WTC11 (cell line): ENCODE measurements around the gene ZFAND3. TPM values are rescaled to one million over a fixed set of nuclear protein-coding genes. Genes with fewer than 3 reads are reported as not detected.

Experiments used
- ATAC-seq: fragments of 200-7000 bp; cut with Tn5 transposase; 2 replicates; pipeline ENCODE4 v1.10.0; 2021; ENCODE audit warnings: mild to moderate bottlenecking, moderate library complexity
- CTCF ChIA-PET: fragments of 300-600 bp; sonication (Branson Sonifier 250); formaldehyde crosslinking; loops from one replicate; lab custom pipeline; 2021; ENCODE audit warnings: antibody characterized with exemption; lab: Charles Lee
- POLR2A ChIA-PET: fragments of 350-600 bp; sonication (Branson Sonifier 250); formaldehyde crosslinking; loops from one replicate; lab custom pipeline; 2021; ENCODE audit warnings: antibody characterized with exemption; lab: Charles Lee
- DNase-seq: peaks from one replicate; pipeline ENCODE4 v3.0.0; 2021; ENCODE audit warnings: low spot score
- H3K27ac Mint-ChIP-seq: 2 replicates; pipeline ENCODE4 v1.8.0; 2021; ENCODE audit warnings: mixed read lengths
- H3K27me3 Mint-ChIP-seq: 2 replicates; pipeline ENCODE4 v1.8.0; 2021; ENCODE audit warnings: low read depth, mild to moderate bottlenecking, moderate library complexity, mixed read lengths
- H3K36me3 Mint-ChIP-seq: 2 replicates; pipeline ENCODE4 v1.8.0; 2021; ENCODE audit warnings: mixed read lengths
- H3K4me1 Mint-ChIP-seq: 2 replicates; pipeline ENCODE4 v1.8.0; 2022; ENCODE audit warnings: mixed read lengths
- H3K4me3 Mint-ChIP-seq: 2 replicates; pipeline ENCODE4 v1.8.0; 2021; ENCODE audit warnings: mild to moderate bottlenecking, moderate library complexity, mixed read lengths
- H3K9me3 Mint-ChIP-seq: 2 replicates; pipeline ENCODE4 v1.8.0; 2021; ENCODE audit warnings: mixed read lengths
- ATF1 ChIP-seq: sonication (generic); formaldehyde crosslinking; IDR thresholded peaks from 2 replicates; pipeline ENCODE4 v1.8.1; 2023; ENCODE audit warnings: mild to moderate bottlenecking, moderate library complexity, missing genetic modification reagents
- ATF2 ChIP-seq: sonication (generic); formaldehyde crosslinking; IDR thresholded peaks from 2 replicates; pipeline ENCODE4 v1.8.1; 2022; ENCODE audit warnings: low read depth, missing genetic modification reagents, borderline replicate concordance
- ATF3 ChIP-seq: sonication (generic); formaldehyde crosslinking; conservative IDR thresholded peaks from 2 replicates; pipeline ENCODE4 v1.8.1; 2022; ENCODE audit warnings: mild to moderate bottlenecking, missing genetic modification reagents
- ATF6 ChIP-seq: sonication (generic); formaldehyde crosslinking; IDR thresholded peaks from 2 replicates; pipeline ENCODE4 v1.8.1; 2023; ENCODE audit warnings: mild to moderate bottlenecking, missing genetic modification reagents
- CDX4 ChIP-seq: fragments of 250-450 bp; sonication (Bioruptor Pico); IDR thresholded peaks from 2 replicates; pipeline ENCODE4 v1.9.0; 2021; ENCODE audit warnings: moderate library complexity, mild to moderate bottlenecking, inconsistent platforms, borderline replicate concordance
- FOXJ3 ChIP-seq: sonication (generic); formaldehyde crosslinking; IDR thresholded peaks from 2 replicates; pipeline ENCODE4 v1.9.0; 2021; ENCODE audit warnings: missing genetic modification reagents, mild to moderate bottlenecking, borderline replicate concordance
- FOXP4 ChIP-seq: sonication (generic); formaldehyde crosslinking; IDR thresholded peaks from 2 replicates; pipeline ENCODE4 v1.8.0; 2022; ENCODE audit warnings: mild to moderate bottlenecking, missing genetic modification reagents
- GTF2I ChIP-seq: fragments of 250-450 bp; sonication (Bioruptor Pico); conservative IDR thresholded peaks from 2 replicates; pipeline ENCODE4 v1.4.0; 2021; ENCODE audit warnings: mild to moderate bottlenecking
- HMGA2 ChIP-seq: fragments of 250-450 bp; sonication (Bioruptor Pico); IDR thresholded peaks from 2 replicates; pipeline ENCODE4 v1.4.0; 2021; ENCODE audit warnings: mild to moderate bottlenecking, moderate library complexity
- HMGXB4 ChIP-seq: sonication (generic); formaldehyde crosslinking; IDR thresholded peaks from 2 replicates; pipeline ENCODE4 v1.8.1; 2023; ENCODE audit warnings: mild to moderate bottlenecking, moderate library complexity, missing genetic modification reagents
- NFATC4 ChIP-seq: fragments of 250-450 bp; sonication (Bioruptor Pico); IDR thresholded peaks from 2 replicates; pipeline ENCODE4 v1.9.0; 2021; ENCODE audit warnings: mild to moderate bottlenecking
- NR1H2 ChIP-seq: sonication (generic); formaldehyde crosslinking; IDR thresholded peaks from 2 replicates; pipeline ENCODE4 v1.9.0; 2021; ENCODE audit warnings: mild to moderate bottlenecking, moderate library complexity, missing genetic modification reagents
- PREB ChIP-seq: sonication (generic); formaldehyde crosslinking; IDR thresholded peaks from 2 replicates; pipeline ENCODE4 v1.8.1; 2022; ENCODE audit warnings: mild to moderate bottlenecking, missing genetic modification reagents, moderate library complexity, borderline replicate concordance
- TCF7 ChIP-seq: sonication (generic); formaldehyde crosslinking; IDR thresholded peaks from 2 replicates; pipeline ENCODE4 v1.8.0; 2022; ENCODE audit warnings: mild to moderate bottlenecking, low read depth, missing genetic modification reagents, moderate library complexity
- TP53 ChIP-seq: sonication (generic); formaldehyde crosslinking; IDR thresholded peaks from 2 replicates; pipeline ENCODE4 v1.8.1; 2023; ENCODE audit warnings: mild to moderate bottlenecking, missing genetic modification reagents
- ZNF121 ChIP-seq: sonication (generic); formaldehyde crosslinking; IDR thresholded peaks from 2 replicates; pipeline ENCODE4 v1.8.0; 2023; ENCODE audit warnings: missing genetic modification reagents
- ZNF512 ChIP-seq: sonication (generic); formaldehyde crosslinking; IDR thresholded peaks from 2 replicates; pipeline ENCODE4 v1.8.1; 2022; ENCODE audit warnings: missing genetic modification reagents, borderline replicate concordance
- total RNA-seq: library from RNA; stranded (reverse); gene quantifications from 3 replicates; pipeline ENCODE4 v1.2.3, GENCODE V29; 2021

The ZFAND3 gene
- total RNA-seq, 1 experiment from 2014 or later: 50.3 TPM

- Mint-ChIP-seq H3K4me1 (peaks cover 3% of the 10 kb centered on the region; the same call in 1 of the 2 replicates), H3K36me3 (no peaks in the 10 kb centered on the region), H3K9me3 (no peaks in the 10 kb centered on the region), H3K27ac (no peak overlapping the region), H3K27me3 (no peaks in the 10 kb centered on the region), H3K4me3 (no peak overlapping the region)
- TF ChIP-seq FOXJ3 (CRISPR knock-in tag) (no peak), GTF2I (CRISPR knock-in tag) (no peak), ATF2 (CRISPR knock-in tag) (no peak), FOXP4 (no peak), ZNF121 (no peak), PREB (CRISPR knock-in tag) (no peak), ATF1 (CRISPR knock-in tag) (no peak), ATF3 (CRISPR knock-in tag) (no peak), HMGXB4 (no peak), HMGA2 (no peak), NFATC4 (CRISPR knock-in tag) (no peak), NR1H2 (CRISPR knock-in tag) (no peak), TP53 (CRISPR knock-in tag) (no peak), TCF7 (no peak), ZNF512 (CRISPR knock-in tag) (no peak)
- POLR2A ChIA-PET: no interaction called here
- CTCF ChIA-PET: no interaction called here
- DNase-seq: no peak
- ATAC-seq: no peak
Observed at GRCh38 chr6:38161754-38162492, 342.4 kb downstream of the ZFAND3 start.

GRCh38 chr6:38162493-38163185, 343.1 kb downstream of the ZFAND3 start:
- Mint-ChIP-seq H3K4me1 (peaks cover 7% of the 10 kb centered on the region; the same call in 1 of the 2 replicates), H3K4me3 (no peak overlapping the region), H3K36me3 (no peaks in the 10 kb centered on the region), H3K27ac (no peak overlapping the region), H3K27me3 (no peaks in the 10 kb centered on the region), H3K9me3 (no peaks in the 10 kb centered on the region)
- no peak for TF ChIP-seq CDX4
- no peak for TF ChIP-seq ATF6 (CRISPR knock-in tag)
- ATAC-seq (no peak), DNase-seq (no peak)
- CTCF ChIA-PET: interaction anchor here (0.6 kb wide), 1 partner anchor 349 kb away, joined by 4 read pairs; no protein-coding TSS in a partner anchor
- POLR2A ChIA-PET: no interaction called here
